Measurements from ENCODE around the gene PCSK7. TPM values are rescaled to one million over a fixed set of nuclear protein-coding genes. Genes with fewer than 3 reads are reported as not detected.

The PCSK7 gene
- total RNA-seq, 1 experiment from 2014 or later: 50.7 TPM

DNA sequence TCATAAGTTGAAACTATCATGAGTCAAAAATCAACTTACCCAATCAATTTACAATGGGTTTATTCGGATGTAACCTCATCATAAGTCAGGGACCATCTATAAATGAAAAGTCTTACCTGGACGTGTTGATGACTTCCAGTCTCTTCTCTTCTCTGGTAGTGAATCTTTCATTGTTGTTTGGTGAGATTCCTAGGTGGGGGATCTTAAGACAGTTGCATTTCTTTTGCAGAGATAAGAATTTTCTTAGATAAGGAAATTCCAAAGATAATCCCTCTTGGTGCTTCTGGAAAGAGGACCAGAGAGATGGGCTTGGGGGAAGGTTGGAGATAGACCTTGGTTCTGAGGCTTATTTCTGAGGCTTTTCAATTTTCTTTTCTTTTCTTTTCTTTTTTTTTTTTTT is 38.0 kb upstream of the PCSK7 start:
- Histone ChIP-seq H2BK12ac (ENCODE audit: insufficient read length, low read depth, low read length) (no peak overlapping the region), H3K18ac (ENCODE audit: insufficient read length, low read depth, low read length) (no peak overlapping the region), H2AFZ (ENCODE audit: low read length) (no peak overlapping the region), H3K4ac (ENCODE audit: low read depth, low read length) (no peak overlapping the region), H3K23me2 (ENCODE audit: insufficient read length, low read depth, low read length, poor library complexity, severe bottlenecking) (no peaks in the 10 kb centered on the region), H2AK5ac (ENCODE audit: insufficient read length, low read length) (no peak overlapping the region), H2BK120ac (ENCODE audit: low read depth, low read length, poor library complexity, severe bottlenecking) (no peak overlapping the region), H3K23ac (ENCODE audit: insufficient read length, low read depth, low read length) (no peak overlapping the region), H4K91ac (ENCODE audit: insufficient read length, low read depth, low read length) (no peak overlapping the region), H2BK5ac (ENCODE audit: insufficient read length, low read length) (no peak overlapping the region), H4K20me1 (ENCODE audit: control insufficient read depth, insufficient read depth, insufficient read length) (no peaks in the 10 kb centered on the region), H3K79me1 (ENCODE audit: insufficient read depth, low read depth, low read length, poor library complexity, severe bottlenecking) (no peaks in the 10 kb centered on the region), H3K27ac (ENCODE audit: insufficient read length, low read depth, low read length) (no peak overlapping the region), H4K5ac (ENCODE audit: insufficient read length, low read depth, low read length) (no peak overlapping the region), H3T11ph (ENCODE audit: low read length) (no peak overlapping the region), H4K8ac (replicated peaks; ENCODE audit: insufficient read length, low read depth, low read length) (no peak overlapping the region), H3K4me2 (ENCODE audit: insufficient read depth, insufficient read length, low read length) (no peak overlapping the region), H2BK20ac (ENCODE audit: low read depth, low read length, poor library complexity, severe bottlenecking) (no peak overlapping the region), H3K14ac (ENCODE audit: insufficient read depth, low read length) (no peak overlapping the region), H2BK15ac (ENCODE audit: low read depth, low read length) (no peak overlapping the region), H3K79me2 (ENCODE audit: insufficient read depth, low read length) (no peaks in the 10 kb centered on the region), H3K56ac (ENCODE audit: insufficient read length, low read depth, low read length) (no peak overlapping the region), H3K9ac (ENCODE audit: extremely low read depth, insufficient read length, low read length) (no peak overlapping the region), H3K27me3 (ENCODE audit: insufficient read depth, low read length) (no peaks in the 10 kb centered on the region), H3K9me3 (ENCODE audit: control insufficient read depth, low read depth, low read length) (no peaks in the 10 kb centered on the region), H3K4me1 (ENCODE audit: insufficient read depth, low read length) (no peaks in the 10 kb centered on the region)
- Mint-ChIP-seq H3K4me3 (no peak overlapping the region), H3K4me1 (peaks cover 11% of the 10 kb centered on the region in 2 experiments; a peak in 3 of 4 replicates), H3K27me3 (ENCODE audit: low read depth) (peaks cover 8% of the 10 kb centered on the region; the same call in 1 of the 2 replicates), H3K9me3 (no peaks in the 10 kb centered on the region), H3K36me3 (ENCODE audit: insufficient read depth in 1 of 3, low read depth in 3 of 3) (peaks cover 5 to 26% (median 11%) of the 10 kb centered on the region in 3 experiments), H3K27ac (no peak overlapping the region)
- no peak for DNase-seq
- no CpG with 5 or more reads among the region's 2 CpGs for WGBS (ENCODE audit: extremely low coverage, insufficient read length, low lambda C conversion rate)
- TF ChIP-seq, protein P1, sequence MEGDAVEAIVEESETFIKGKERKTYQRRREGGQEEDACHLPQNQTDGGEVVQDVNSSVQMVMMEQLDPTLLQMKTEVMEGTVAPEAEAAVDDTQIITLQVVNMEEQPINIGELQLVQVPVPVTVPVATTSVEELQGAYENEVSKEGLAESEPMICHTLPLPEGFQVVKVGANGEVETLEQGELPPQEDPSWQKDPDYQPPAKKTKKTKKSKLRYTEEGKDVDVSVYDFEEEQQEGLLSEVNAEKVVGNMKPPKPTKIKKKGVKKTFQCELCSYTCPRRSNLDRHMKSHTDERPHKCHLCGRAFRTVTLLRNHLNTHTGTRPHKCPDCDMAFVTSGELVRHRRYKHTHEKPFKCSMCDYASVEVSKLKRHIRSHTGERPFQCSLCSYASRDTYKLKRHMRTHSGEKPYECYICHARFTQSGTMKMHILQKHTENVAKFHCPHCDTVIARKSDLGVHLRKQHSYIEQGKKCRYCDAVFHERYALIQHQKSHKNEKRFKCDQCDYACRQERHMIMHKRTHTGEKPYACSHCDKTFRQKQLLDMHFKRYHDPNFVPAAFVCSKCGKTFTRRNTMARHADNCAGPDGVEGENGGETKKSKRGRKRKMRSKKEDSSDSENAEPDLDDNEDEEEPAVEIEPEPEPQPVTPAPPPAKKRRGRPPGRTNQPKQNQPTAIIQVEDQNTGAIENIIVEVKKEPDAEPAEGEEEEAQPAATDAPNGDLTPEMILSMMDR (conservative IDR thresholded peaks at IDR 0.05): no peak
